ENCODE data around the gene RIC8A. TPM values are rescaled to one million over a fixed set of nuclear protein-coding genes. Genes with fewer than 3 reads are reported as not detected.
A peak's percentile ranks its signal among the peaks of the same experiment; 100 is the strongest.

Gene RIC8A
- total RNA-seq, 1 donor from 2014 or later, result 157 TPM

GRCh38 chr11:215581-216037 lies 8.1 kb downstream of the RIC8A start:
- TF ChIP-seq, protein P1, sequence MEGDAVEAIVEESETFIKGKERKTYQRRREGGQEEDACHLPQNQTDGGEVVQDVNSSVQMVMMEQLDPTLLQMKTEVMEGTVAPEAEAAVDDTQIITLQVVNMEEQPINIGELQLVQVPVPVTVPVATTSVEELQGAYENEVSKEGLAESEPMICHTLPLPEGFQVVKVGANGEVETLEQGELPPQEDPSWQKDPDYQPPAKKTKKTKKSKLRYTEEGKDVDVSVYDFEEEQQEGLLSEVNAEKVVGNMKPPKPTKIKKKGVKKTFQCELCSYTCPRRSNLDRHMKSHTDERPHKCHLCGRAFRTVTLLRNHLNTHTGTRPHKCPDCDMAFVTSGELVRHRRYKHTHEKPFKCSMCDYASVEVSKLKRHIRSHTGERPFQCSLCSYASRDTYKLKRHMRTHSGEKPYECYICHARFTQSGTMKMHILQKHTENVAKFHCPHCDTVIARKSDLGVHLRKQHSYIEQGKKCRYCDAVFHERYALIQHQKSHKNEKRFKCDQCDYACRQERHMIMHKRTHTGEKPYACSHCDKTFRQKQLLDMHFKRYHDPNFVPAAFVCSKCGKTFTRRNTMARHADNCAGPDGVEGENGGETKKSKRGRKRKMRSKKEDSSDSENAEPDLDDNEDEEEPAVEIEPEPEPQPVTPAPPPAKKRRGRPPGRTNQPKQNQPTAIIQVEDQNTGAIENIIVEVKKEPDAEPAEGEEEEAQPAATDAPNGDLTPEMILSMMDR (IDR thresholded peaks at IDR 0.05; ENCODE audit: insufficient read depth, low read depth, low read length), result no peak
- no peak for TF ChIP-seq EZH2 (IDR thresholded peaks at IDR 0.05; ENCODE audit: insufficient read depth, low read length)
- FAIRE-seq (no peak), DNase-seq (ENCODE audit: low read depth) (no peak)
- H3K9ac ChIP-seq (ENCODE audit: low read length), result no peak overlapping the region
- no peak overlapping the region for H3K4me3 ChIP-seq (ENCODE audit: insufficient read depth, low read depth, low read length)
- H3K36me3 ChIP-seq (ENCODE audit: insufficient read depth, low read length), result peaks cover 47% of the 10 kb centered on the region
- H3K27me3 Mint-ChIP-seq (ENCODE audit: low read depth, unreplicated experiment), result no peaks in the 10 kb centered on the region
- no peaks in the 10 kb centered on the region for H3K27me3 ChIP-seq (ENCODE audit: insufficient read depth, low read length)
- H3K9me3 Mint-ChIP-seq (ENCODE audit: unreplicated experiment), result no peaks in the 10 kb centered on the region
- H3K4me1 ChIP-seq (ENCODE audit: insufficient read depth, low read length), result peaks cover 7% of the 10 kb centered on the region
- peaks cover 17% of the 10 kb centered on the region for H3K36me3 Mint-ChIP-seq (ENCODE audit: low read depth, unreplicated experiment)
- peaks cover 30% of the 10 kb centered on the region for H3K79me2 ChIP-seq (ENCODE audit: insufficient read depth, low read length)
- peaks cover 56% of the 10 kb centered on the region for H4K20me1 ChIP-seq (ENCODE audit: insufficient read depth, low read length)
- peaks cover 33% of the 10 kb centered on the region for H3K4me1 Mint-ChIP-seq (ENCODE audit: low read depth, unreplicated experiment)
- H3K9me3 ChIP-seq (ENCODE audit: insufficient read depth, low read depth, low read length), result no peaks in the 10 kb centered on the region
- no peak overlapping the region for H3K27ac ChIP-seq (ENCODE audit: low read depth, low read length)
- H3K27ac Mint-ChIP-seq (ENCODE audit: unreplicated experiment), result peak overlapping the region; percentile 62
- no peak overlapping the region for H2AFZ ChIP-seq (ENCODE audit: low read depth, low read length)
- no peak overlapping the region for H3K4me2 ChIP-seq (ENCODE audit: low read length)
- no peak overlapping the region for H3K4me3 Mint-ChIP-seq (ENCODE audit: unreplicated experiment)

DNA sequence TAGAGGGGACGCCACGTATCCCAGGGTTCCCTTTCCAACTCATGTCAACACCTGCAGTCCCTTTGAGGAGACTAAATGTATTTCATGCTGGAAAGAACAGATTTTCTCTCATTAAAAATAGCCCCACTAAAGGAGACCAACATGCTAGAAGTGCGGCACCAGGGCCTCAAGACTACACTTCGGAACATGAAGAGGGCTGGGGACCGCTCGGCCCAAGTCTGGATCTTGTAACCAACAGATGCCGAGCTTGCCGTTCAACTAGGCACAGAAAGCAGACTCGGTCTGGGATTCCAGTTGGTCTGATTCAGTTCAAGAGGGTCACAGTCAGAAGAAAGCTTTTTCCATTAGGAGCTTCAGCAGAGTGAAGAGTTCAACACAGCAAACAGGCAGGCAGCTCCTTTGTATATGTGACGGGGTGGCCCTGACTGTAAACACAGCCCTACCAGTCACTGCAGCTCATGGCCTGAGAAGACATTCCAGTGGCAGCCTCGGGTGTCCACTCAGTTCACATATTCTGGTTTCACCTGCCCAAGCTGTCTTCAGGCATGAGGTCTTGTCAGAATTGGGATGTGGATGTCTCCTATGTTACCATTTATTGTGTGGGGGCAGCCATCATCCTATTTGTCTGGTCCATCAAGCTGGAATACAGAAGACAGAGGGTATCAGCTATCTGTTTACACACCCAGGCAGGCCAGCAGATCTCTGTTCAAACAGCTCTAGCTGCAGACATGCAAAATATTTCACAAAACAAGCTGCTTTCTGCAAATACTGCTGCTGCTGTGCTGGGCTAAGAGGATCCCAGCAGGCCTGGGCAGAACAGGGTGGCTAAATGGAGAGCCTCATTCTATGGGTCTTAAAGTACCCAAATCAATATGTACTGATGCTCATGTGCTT lies 8.8 kb downstream of the RIC8A start:
- peak overlapping the region; percentile 62 for H3K27ac Mint-ChIP-seq (ENCODE audit: unreplicated experiment)
- H3K36me3 Mint-ChIP-seq (ENCODE audit: low read depth, unreplicated experiment), result peaks cover 17% of the 10 kb centered on the region
- no peaks in the 10 kb centered on the region for H3K27me3 Mint-ChIP-seq (ENCODE audit: low read depth, unreplicated experiment)
- peaks cover 49% of the 10 kb centered on the region for H4K20me1 ChIP-seq (ENCODE audit: insufficient read depth, low read length)
- H3K4me3 ChIP-seq (ENCODE audit: insufficient read depth, low read depth, low read length), result no peak overlapping the region
- H3K9me3 ChIP-seq (ENCODE audit: insufficient read depth, low read depth, low read length), result no peaks in the 10 kb centered on the region
- H3K79me2 ChIP-seq (ENCODE audit: insufficient read depth, low read length), result peaks cover 23% of the 10 kb centered on the region
- H3K9me3 Mint-ChIP-seq (ENCODE audit: unreplicated experiment), result no peaks in the 10 kb centered on the region
- no peak overlapping the region for H3K27ac ChIP-seq (ENCODE audit: low read depth, low read length)
- FAIRE-seq, result no peak
- peaks cover 41% of the 10 kb centered on the region for H3K36me3 ChIP-seq (ENCODE audit: insufficient read depth, low read length)
- no peak overlapping the region for H2AFZ ChIP-seq (ENCODE audit: low read depth, low read length)
- no peak overlapping the region for H3K4me3 Mint-ChIP-seq (ENCODE audit: unreplicated experiment)
- H3K27me3 ChIP-seq (ENCODE audit: insufficient read depth, low read length), result no peaks in the 10 kb centered on the region
- no peak overlapping the region for H3K9ac ChIP-seq (ENCODE audit: low read length)
- no peak for DNase-seq (ENCODE audit: low read depth)
- H3K4me1 Mint-ChIP-seq (ENCODE audit: low read depth, unreplicated experiment), result peaks cover 26% of the 10 kb centered on the region
- no peak overlapping the region for H3K4me2 ChIP-seq (ENCODE audit: low read length)
- TF ChIP-seq EZH2 (IDR thresholded peaks at IDR 0.05; ENCODE audit: insufficient read depth, low read length), result no peak
- TF ChIP-seq, protein P1 (IDR thresholded peaks at IDR 0.05; ENCODE audit: insufficient read depth, low read depth, low read length), result no peak
- no peaks in the 10 kb centered on the region for H3K4me1 ChIP-seq (ENCODE audit: insufficient read depth, low read length)

DNA sequence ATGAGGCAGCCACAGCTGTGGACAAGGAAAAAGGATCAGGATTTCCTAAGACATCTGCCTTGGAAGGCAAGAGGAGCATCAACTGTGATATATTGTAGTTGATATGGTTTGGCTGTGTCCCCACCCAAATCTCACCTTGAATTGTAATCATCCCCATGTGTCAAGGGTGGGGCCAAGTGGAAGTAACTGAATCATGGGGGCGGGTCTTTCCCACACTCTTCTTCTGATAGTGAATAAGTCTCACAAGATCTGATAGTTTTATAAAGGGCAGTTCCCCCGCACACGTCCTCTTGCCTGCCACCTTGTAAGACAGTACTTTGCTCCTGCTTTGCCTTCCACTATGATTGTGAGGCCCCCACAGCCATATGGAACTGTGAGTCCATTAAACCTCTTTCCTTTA lies 10.2 kb downstream of the RIC8A start:
- Mint-ChIP-seq H3K27me3 (ENCODE audit: low read depth, unreplicated experiment) (no peaks in the 10 kb centered on the region), H3K36me3 (ENCODE audit: low read depth, unreplicated experiment) (peaks cover 18% of the 10 kb centered on the region), H3K4me1 (ENCODE audit: low read depth, unreplicated experiment) (peaks cover 16% of the 10 kb centered on the region), H3K9me3 (ENCODE audit: unreplicated experiment) (no peaks in the 10 kb centered on the region), H3K4me3 (ENCODE audit: unreplicated experiment) (no peak overlapping the region), H3K27ac (ENCODE audit: unreplicated experiment) (no peak overlapping the region)
- Histone ChIP-seq H3K9ac (ENCODE audit: low read length) (no peak overlapping the region), H3K27ac (ENCODE audit: low read depth, low read length) (no peak overlapping the region), H3K4me1 (ENCODE audit: insufficient read depth, low read length) (no peaks in the 10 kb centered on the region), H3K27me3 (ENCODE audit: insufficient read depth, low read length) (no peaks in the 10 kb centered on the region), H3K79me2 (ENCODE audit: insufficient read depth, low read length) (peaks cover 9% of the 10 kb centered on the region), H3K4me2 (ENCODE audit: low read length) (no peak overlapping the region), H2AFZ (ENCODE audit: low read depth, low read length) (no peak overlapping the region), H4K20me1 (ENCODE audit: insufficient read depth, low read length) (peaks cover 35% of the 10 kb centered on the region), H3K4me3 (ENCODE audit: insufficient read depth, low read depth, low read length) (no peak overlapping the region), H3K9me3 (ENCODE audit: insufficient read depth, low read depth, low read length) (no peaks in the 10 kb centered on the region), H3K36me3 (ENCODE audit: insufficient read depth, low read length) (peaks cover 29% of the 10 kb centered on the region)
- DNase-seq (ENCODE audit: low read depth), result no peak
- no peak for FAIRE-seq
- TF ChIP-seq, protein P1 (IDR thresholded peaks at IDR 0.05; ENCODE audit: insufficient read depth, low read depth, low read length), result no peak
- no peak for TF ChIP-seq EZH2 (IDR thresholded peaks at IDR 0.05; ENCODE audit: insufficient read depth, low read length)
